OCI-LY1 (cell line): ENCODE results near the gene IFITM10.

Source experiments
- H2AFZ ChIP-seq: fragments of 200-600 bp; sonication (generic), shearing (Covaris generic); 2 replicates; pipeline ENCODE4 v1.6.0; 2014; ENCODE audit warnings: antibody characterized with exemption, mild to moderate bottlenecking, low read length
- H3F3A ChIP-seq: fragments of 200-600 bp; sonication (generic), shearing (Covaris generic); 2 replicates; pipeline ENCODE4 v1.6.0; 2014; ENCODE audit warnings: mild to moderate bottlenecking, antibody characterized with exemption, low read length, moderate library complexity; ENCODE audit not compliant: insufficient read depth
- H3K27ac ChIP-seq: fragments of 200-600 bp; sonication (generic); 2 replicates; pipeline ENCODE4 v1.5.1; 2014; ENCODE audit warnings: low read length, mixed run types, mild to moderate bottlenecking, low read depth; ENCODE audit not compliant: poor library complexity, severe bottlenecking
- H3K27me3 ChIP-seq: fragments of 200-600 bp; sonication (generic); 2 replicates; pipeline ENCODE4 v1.6.0; 2014; ENCODE audit warnings: antibody characterized with exemption, mild to moderate bottlenecking, low read length, moderate library complexity; ENCODE audit not compliant: insufficient read depth
- H3K36me3 ChIP-seq: fragments of 200-600 bp; sonication (generic); 2 replicates; pipeline ENCODE4 v1.6.1; 2014; ENCODE audit warnings: mild to moderate bottlenecking, antibody characterized with exemption, low read length, moderate library complexity, mixed read lengths; ENCODE audit not compliant: insufficient read depth
- H3K4me1 ChIP-seq: fragments of 200-600 bp; sonication (generic); 2 replicates; pipeline ENCODE4 v1.5.1; 2014; ENCODE audit warnings: mild to moderate bottlenecking, low read length, moderate library complexity; ENCODE audit not compliant: insufficient read depth, severe bottlenecking
- H3K4me2 ChIP-seq: fragments of 200-600 bp; sonication (generic), shearing (Covaris generic); 2 replicates; pipeline ENCODE4 v1.6.1; 2014; ENCODE audit warnings: low read length
- H3K4me3 ChIP-seq: fragments of 200-600 bp; sonication (generic); 2 replicates; pipeline ENCODE4 v1.5.1; 2014; ENCODE audit warnings: low read length, low read depth, mild to moderate bottlenecking, mixed read lengths; ENCODE audit not compliant: poor library complexity, severe bottlenecking
- H3K79me2 ChIP-seq: fragments of 200-600 bp; shearing (Covaris generic); 2 replicates; pipeline ENCODE4 v1.6.1; 2016; ENCODE audit warnings: mixed run types, low read length, mixed read lengths; ENCODE audit not compliant: insufficient read depth
- H3K9ac ChIP-seq: fragments of 200-600 bp; sonication (generic), shearing (Covaris generic); 2 replicates; pipeline ENCODE4 v1.6.1; 2014; ENCODE audit warnings: mild to moderate bottlenecking, low read length, mixed read lengths
- H3K9me2 ChIP-seq: fragments of 200-600 bp; sonication (generic), shearing (Covaris generic); 2 replicates; pipeline ENCODE4 v1.6.1; 2014; ENCODE audit warnings: low read depth, mild to moderate bottlenecking, low read length, mixed read lengths
- H3K9me3 ChIP-seq: fragments of 200-600 bp; shearing (Covaris generic); 2 replicates; pipeline ENCODE4 v1.6.1; 2014; ENCODE audit warnings: low read length, mixed read lengths
- H4K20me1 ChIP-seq: fragments of 200-600 bp; sonication (generic), shearing (Covaris generic); 2 replicates; pipeline ENCODE4 v1.6.0; 2016; ENCODE audit warnings: mild to moderate bottlenecking, low read length; ENCODE audit not compliant: insufficient read depth
- CTCF ChIP-seq: fragments of 200-600 bp; sonication (generic), shearing (Covaris generic); IDR thresholded peaks from 2 replicates; pipeline ENCODE4 v1.5.1; 2017; ENCODE audit warnings: mild to moderate bottlenecking, antibody characterized with exemption, low read length, moderate library complexity, mixed read lengths
- EZH2 ChIP-seq: fragments of 200-600 bp; sonication (generic), shearing (Covaris generic); IDR thresholded peaks from 2 replicates; pipeline ENCODE4 v1.8.0; 2017; ENCODE audit warnings: borderline replicate concordance, mixed run types, mild to moderate bottlenecking, antibody characterized with exemption, low read length, moderate library complexity, mixed read lengths

Gene IFITM10

GRCh38 chr11:1738380-1738779 lies 12.0 kb downstream of the IFITM10 start:
- Histone ChIP-seq H3K36me3 (no peaks in the 10 kb centered on the region; the same call in 1 of the 2 replicates), H3K4me2 (no peak overlapping the region), H3K27ac (no peak overlapping the region), H3K9ac (no peak overlapping the region), H3K9me2 (no peaks in the 10 kb centered on the region), H3K27me3 (no peaks in the 10 kb centered on the region; the same call in 1 of the 2 replicates), H3K79me2 (no peaks in the 10 kb centered on the region), H3K4me1 (no peaks in the 10 kb centered on the region), H3F3A (no peaks in the 10 kb centered on the region), H3K9me3 (0 out of 2 replicates have a peak, but pooled peaks cover 3% of the 10 kb centered on the region), H4K20me1 (no peaks in the 10 kb centered on the region), H2AFZ (no peak overlapping the region), H3K4me3 (no peak overlapping the region)
- TF ChIP-seq EZH2: no peak
- TF ChIP-seq CTCF: no peak

GRCh38 chr11:1737080-1737757 lies 13.2 kb downstream of the IFITM10 start:
- Histone ChIP-seq H3K9ac (no peak overlapping the region), H3K27me3 (no peaks in the 10 kb centered on the region; the same call in 1 of the 2 replicates), H3K9me2 (no peaks in the 10 kb centered on the region)

GRCh38 chr11:1736447-1736992 lies 13.9 kb downstream of the IFITM10 start:
- no peaks in the 10 kb centered on the region for H3K4me1 ChIP-seq
- TF ChIP-seq EZH2: no peak
- no peak for TF ChIP-seq CTCF
- no peaks in the 10 kb centered on the region; the same call in 1 of the 2 replicates for H3K36me3 ChIP-seq
- H2AFZ ChIP-seq: no peak overlapping the region
- H4K20me1 ChIP-seq: no peaks in the 10 kb centered on the region
- no peaks in the 10 kb centered on the region for H3F3A ChIP-seq
- no peak overlapping the region for H3K27ac ChIP-seq
- H3K4me3 ChIP-seq: no peak overlapping the region
- H3K79me2 ChIP-seq: no peaks in the 10 kb centered on the region
- H3K9me3 ChIP-seq: 0 out of 2 replicates have a peak, but pooled peaks cover 3% of the 10 kb centered on the region
- H3K9me2 ChIP-seq: no peaks in the 10 kb centered on the region
- no peak overlapping the region for H3K9ac ChIP-seq
- H3K4me2 ChIP-seq: no peak overlapping the region
- no peaks in the 10 kb centered on the region; the same call in 1 of the 2 replicates for H3K27me3 ChIP-seq

More at GRCh38 chr11:1737080-1737757, 13.2 kb downstream of the IFITM10 start:
- Histone ChIP-seq H3K79me2 (no peaks in the 10 kb centered on the region), H3K4me2 (no peak overlapping the region), H3K27ac (no peak overlapping the region), H3F3A (no peaks in the 10 kb centered on the region), H3K9me3 (0 out of 2 replicates have a peak, but pooled peaks cover 3% of the 10 kb centered on the region), H4K20me1 (no peaks in the 10 kb centered on the region), H3K4me3 (no peak overlapping the region), H3K4me1 (no peaks in the 10 kb centered on the region), H3K36me3 (no peaks in the 10 kb centered on the region; the same call in 1 of the 2 replicates), H2AFZ (no peak overlapping the region)
- TF ChIP-seq EZH2: no peak
- no peak for TF ChIP-seq CTCF
